Measurements from ENCODE around the gene MBNL1.

Gene MBNL1

GRCh38 chr3:152470893-152471292 is 202.2 kb downstream of the MBNL1 start:
- no peak for TF ChIP-seq CTCF (IDR thresholded peaks at IDR 0.05; ENCODE audit: low read depth, low read length)
- no peak overlapping the region for H3K4me3 ChIP-seq (ENCODE audit: low read depth, low read length)

GRCh38 chr3:152471814-152472671 is 203.3 kb downstream of the MBNL1 start:
- H3K4me3 ChIP-seq (ENCODE audit: low read depth, low read length): no peak overlapping the region
- peak; percentile 46; the same call in 1 of the 2 replicates for TF ChIP-seq CTCF (IDR thresholded peaks at IDR 0.05; ENCODE audit: low read depth, low read length)

GRCh38 chr3:152472672-152472954 is 203.9 kb downstream of the MBNL1 start:
- no peak for TF ChIP-seq CTCF (IDR thresholded peaks at IDR 0.05; ENCODE audit: low read depth, low read length)
- H3K4me3 ChIP-seq (ENCODE audit: low read depth, low read length): no peak overlapping the region

- TF ChIP-seq CTCF (IDR thresholded peaks at IDR 0.05; ENCODE audit: low read depth, low read length): 0 out of 2 replicates have a peak, but pooled peaks have one; percentile 28
- H3K4me3 ChIP-seq (ENCODE audit: low read depth, low read length): no peak overlapping the region
Observed at GRCh38 chr3:152474585-152474984, 205.9 kb downstream of the MBNL1 start.

GRCh38 chr3:152477422-152477821 is 208.7 kb downstream of the MBNL1 start:
- no peak for TF ChIP-seq CTCF (IDR thresholded peaks at IDR 0.05; ENCODE audit: low read depth, low read length)
- no peak overlapping the region for H3K4me3 ChIP-seq (ENCODE audit: low read depth, low read length)

- TF ChIP-seq CTCF (IDR thresholded peaks at IDR 0.05; ENCODE audit: low read depth, low read length): no peak
- H3K4me3 ChIP-seq (ENCODE audit: low read depth, low read length): no peak overlapping the region
Observed at GRCh38 chr3:152480282-152480953, 211.7 kb downstream of the MBNL1 start.

- no peak overlapping the region for H3K4me3 ChIP-seq (ENCODE audit: low read depth, low read length)
- no peak for TF ChIP-seq CTCF (IDR thresholded peaks at IDR 0.05; ENCODE audit: low read depth, low read length)
Observed at GRCh38 chr3:152486364-152486763, 217.6 kb downstream of the MBNL1 start.

Data from WI38 (cell line).